ENCODE data around the gene KHDC1. TPM values are rescaled to one million over a fixed set of nuclear protein-coding genes. Genes with fewer than 3 reads are reported as not detected.
"Not testable (repeated sequence)": the region's sequence is repeated elsewhere in the genome, so short reads cannot be mapped to it uniquely, and the experiment has no call there.

KHDC1 gene
- total RNA-seq, 1 experiment from 2014 or later = 9.1 TPM

GRCh38 chr6:73194744-73195143, 68.3 kb downstream of the KHDC1 start:
- Histone ChIP-seq H3K27me3 (ENCODE audit: insufficient read depth, low read length) (no peaks in the 10 kb centered on the region), H3K9me2 (ENCODE audit: insufficient read depth) (no peaks in the 10 kb centered on the region), H3K4me2 (ENCODE audit: low read length) (no peak overlapping the region), H3K4me1 (ENCODE audit: control insufficient read depth in 1 of 2, insufficient read depth in 2 of 2, low read length in 2 of 2) (no peaks in the 10 kb centered on the region), H4K20me1 (ENCODE audit: insufficient read depth) (no peaks in the 10 kb centered on the region), H3K9me3 (ENCODE audit: control insufficient read depth in 1 of 2, insufficient read depth in 1 of 2, low read depth in 1 of 2, low read length in 2 of 2) (no peaks in the 10 kb centered on the region), H3K36me3 (ENCODE audit: control insufficient read depth in 1 of 2, insufficient read depth in 2 of 2, low read length in 2 of 2) (no peaks in the 10 kb centered on the region), H3K4me3 (replicated peaks in 1 of 2; ENCODE audit: low read depth in 1 of 2, low read length in 2 of 2) (no peak overlapping the region), H3K9ac (ENCODE audit: low read length) (no peak overlapping the region), H3K79me2 (ENCODE audit: insufficient read depth, low read length) (no peaks in the 10 kb centered on the region), H3K27ac (ENCODE audit: low read depth, low read length) (no peak overlapping the region), H2AFZ (ENCODE audit: low read depth, low read length, poor library complexity, severe bottlenecking) (no peak overlapping the region)
- ATAC-seq (no peak), DNase-seq (ENCODE audit: low read depth, low spot score) (no peak)
- BruUV-seq (replicated peaks) = no TSS peak
- intact Hi-C loops (cut with micrococcal nuclease) = no loop called here
- POLR2A ChIA-PET = no interaction called here
- RAD21 ChIA-PET (ENCODE audit: low non-redundant PET in 1 of 2, low total read pairs in 2 of 2, uncharacterized antibody in 2 of 2, unreplicated experiment in 2 of 2) = no interaction called here
- no peak for TF ChIP-seq POLR2A (IDR thresholded peaks at IDR 0.05; ENCODE audit: borderline replicate concordance, extremely low read depth, insufficient read depth, insufficient read length)
- no peak for TF ChIP-seq ELF1 (IDR thresholded peaks at IDR 0.05; ENCODE audit: borderline replicate concordance, low read depth)
- no peak for TF ChIP-seq CEBPB (IDR thresholded peaks at IDR 0.05; ENCODE audit: low read depth)
- TF ChIP-seq REST (IDR thresholded peaks at IDR 0.05; ENCODE audit: low read depth) = no peak
- TF ChIP-seq SP1 (IDR thresholded peaks at IDR 0.05; ENCODE audit: low read depth) = no peak
- no peak for TF ChIP-seq MAX (IDR thresholded peaks at IDR 0.05)
- no peak for TF ChIP-seq RAD21 (IDR thresholded peaks at IDR 0.05; ENCODE audit: low read depth)
- TF ChIP-seq EGR1 (IDR thresholded peaks at IDR 0.05; ENCODE audit: low read depth) = no peak
- TF ChIP-seq EZH2 (IDR thresholded peaks at IDR 0.05) = no peak
- CTCF ChIA-PET = no interaction called here

- RAD21 ChIA-PET (ENCODE audit: low non-redundant PET in 1 of 2, low total read pairs in 2 of 2, uncharacterized antibody in 2 of 2, unreplicated experiment in 2 of 2); DNase-seq (ENCODE audit: low read depth, low spot score); H3K79me2 ChIP-seq (ENCODE audit: insufficient read depth, low read length); H3K9me3 ChIP-seq (ENCODE audit: control insufficient read depth in 1 of 2, insufficient read depth in 1 of 2, low read depth in 1 of 2, low read length in 2 of 2); H3K9ac ChIP-seq (ENCODE audit: low read length); H3K4me1 ChIP-seq (ENCODE audit: control insufficient read depth in 1 of 2, insufficient read depth in 2 of 2, low read length in 2 of 2); H3K4me3 ChIP-seq (replicated peaks in 1 of 2; ENCODE audit: low read depth in 1 of 2, low read length in 2 of 2); BruUV-seq (replicated peaks); H4K20me1 ChIP-seq (ENCODE audit: insufficient read depth); CTCF ChIA-PET; intact Hi-C loops (cut with micrococcal nuclease); POLR2A ChIA-PET; H3K9me2 ChIP-seq (ENCODE audit: insufficient read depth); H2AFZ ChIP-seq (ENCODE audit: low read depth, low read length, poor library complexity, severe bottlenecking); H3K27me3 ChIP-seq (ENCODE audit: insufficient read depth, low read length); H3K36me3 ChIP-seq (ENCODE audit: control insufficient read depth in 1 of 2, insufficient read depth in 2 of 2, low read length in 2 of 2); H3K4me2 ChIP-seq (ENCODE audit: low read length); H3K27ac ChIP-seq (ENCODE audit: low read depth, low read length); ATAC-seq: not testable (repeated sequence)
Measured at GRCh38 chr6:73193302-73193701, 69.7 kb downstream of the KHDC1 start.

Other genes with a start within 250 kb of the KHDC1 start
- 5.4 TPM for gene KHDC1L, start 37.7 kb downstream of the KHDC1 start, total RNA-seq (2021; ENCODE audit: unreplicated experiment)
- not detected for gene DPPA5, start 91.1 kb upstream of the KHDC1 start, total RNA-seq (2021; ENCODE audit: unreplicated experiment)
- not detected for gene KHDC3L, start 99.5 kb upstream of the KHDC1 start, total RNA-seq (2021; ENCODE audit: unreplicated experiment)
- gene OOEP, start 106.7 kb upstream of the KHDC1 start, total RNA-seq (2021; ENCODE audit: unreplicated experiment) = not detected
- gene DDX43, start 131.6 kb upstream of the KHDC1 start, total RNA-seq (2021; ENCODE audit: unreplicated experiment) = not detected
- gene CGAS, start 189.1 kb upstream of the KHDC1 start, total RNA-seq (2021; ENCODE audit: unreplicated experiment) = 0.27 TPM
- gene MTO1, start 198.5 kb upstream of the KHDC1 start, total RNA-seq (2021; ENCODE audit: unreplicated experiment) = 40.1 TPM